Endometrial microvascular endothelial cells (primary cell): ENCODE data around the gene HSPA8. TPM values are rescaled to one million over a fixed set of nuclear protein-coding genes. Genes with fewer than 3 reads are reported as not detected.

Experiments used
- total RNA-seq: library from RNA; depleted of rRNA; stranded (reverse); fragments of >200 nt; gene quantifications from one replicate; pipeline ENCODE4 v1.2.3, GENCODE V29; 2015; ENCODE audit errors: inconsistent ontology term

Gene HSPA8
- total RNA-seq, 1 donor from 2014 or later = 3,873 TPM

Other genes starting within 250 kb of the HSPA8 start
- not detected for gene CRTAM, start 223.6 kb downstream of the HSPA8 start, total RNA-seq
- gene JHY, start 179.4 kb downstream of the HSPA8 start, total RNA-seq = 2.8 TPM
- not detected for gene BSX, start 80.3 kb downstream of the HSPA8 start, total RNA-seq
- gene CLMP, start 133.1 kb upstream of the HSPA8 start, total RNA-seq = 0.09 TPM